Measurements from ENCODE around the gene NFYC.

Gene NFYC

GRCh38 chr1:40798366-40799281 is 107.1 kb downstream of the NFYC start:
- DNase-seq = no peak

DNA sequence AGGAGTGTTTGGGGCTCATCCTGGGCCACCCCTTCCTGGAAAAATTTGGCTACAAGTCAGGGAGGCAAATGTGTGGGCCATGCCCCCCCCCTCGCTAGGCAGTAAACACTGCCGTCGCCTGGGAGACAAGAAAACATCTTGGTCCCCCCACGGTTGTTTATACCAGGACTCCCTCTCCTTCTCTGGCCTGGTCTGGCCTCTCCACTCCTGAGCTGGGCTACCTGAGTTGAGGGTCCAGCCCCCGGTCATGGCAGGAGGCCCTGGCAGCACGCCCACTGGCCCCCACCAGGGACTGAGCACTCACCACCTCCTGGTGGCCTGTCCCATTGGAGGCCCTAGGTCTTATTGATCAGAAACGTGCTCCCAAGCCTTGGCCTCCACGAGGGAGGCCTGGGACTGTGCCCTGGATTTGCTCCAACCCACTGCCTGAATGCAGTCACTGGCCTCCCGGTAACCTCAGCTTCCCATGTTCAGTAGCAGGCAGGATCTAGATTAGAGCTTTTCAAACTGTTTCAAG is 107.9 kb downstream of the NFYC start:
- DNase-seq = no peak

- DNase-seq = no peak
Measured at GRCh38 chr1:40801742-40802077, 110.2 kb downstream of the NFYC start.

GRCh38 chr1:40802078-40802741 is 110.7 kb downstream of the NFYC start:
- DNase-seq = no peak

DNA sequence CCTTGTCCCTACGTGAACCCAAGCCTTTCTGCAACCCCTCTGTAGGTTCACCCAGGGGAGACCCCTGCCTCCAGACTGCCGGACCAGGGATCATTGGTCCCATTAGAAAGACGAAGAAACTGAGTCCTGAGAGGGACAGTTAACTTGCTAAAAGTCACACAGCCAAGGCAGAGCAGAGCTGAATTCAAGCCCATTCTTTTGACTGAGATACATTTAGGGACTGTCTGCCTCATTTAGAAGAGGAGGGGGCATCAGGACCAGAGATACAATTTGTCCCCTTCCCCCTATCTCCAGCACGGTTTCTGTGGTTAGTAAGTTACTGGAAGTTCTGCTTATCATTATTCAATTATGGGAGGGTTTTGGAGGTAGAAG is 111.2 kb downstream of the NFYC start:
- no peak for DNase-seq

DNA sequence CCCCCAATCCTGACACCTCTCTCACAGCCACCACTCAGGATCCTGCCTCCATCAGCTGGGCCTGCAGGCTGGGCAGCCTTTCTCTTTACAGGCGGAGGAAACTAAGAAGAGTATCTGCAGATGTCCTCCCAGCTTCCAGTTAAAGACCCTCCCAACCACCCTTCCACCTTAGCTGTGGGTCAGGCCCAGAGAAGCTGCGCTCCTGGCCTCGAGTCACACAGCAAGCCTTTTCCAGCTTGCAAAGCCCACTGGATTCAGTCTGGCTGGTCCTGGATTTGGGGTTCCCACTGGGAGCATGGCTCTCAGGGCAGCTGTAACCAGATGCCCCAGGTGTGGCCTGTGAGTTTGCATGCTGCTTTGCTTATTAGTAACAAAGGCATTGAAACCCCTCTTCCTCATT is 111.9 kb downstream of the NFYC start:
- DNase-seq = no peak

DNA sequence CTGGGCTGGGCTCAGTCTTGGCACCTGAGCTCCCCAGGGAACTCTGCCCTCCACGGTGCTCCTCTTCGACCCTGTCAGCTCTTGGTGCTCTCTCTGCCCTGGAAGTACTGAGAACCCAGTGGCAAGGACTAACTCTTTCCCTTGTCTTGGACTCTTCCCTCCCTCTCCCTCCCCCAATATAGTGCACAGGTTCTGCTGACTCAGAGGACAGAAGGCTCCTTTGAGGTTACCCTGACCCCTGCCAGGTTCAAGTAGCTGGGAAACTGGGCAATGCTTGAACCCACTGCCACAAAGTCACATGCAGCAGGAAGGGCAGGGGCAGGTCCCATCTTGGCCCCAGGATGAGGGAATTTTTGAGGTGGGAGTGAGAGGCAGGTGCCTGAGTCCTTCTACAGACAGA is 112.4 kb downstream of the NFYC start:
- no peak for DNase-seq

GRCh38 chr1:40806240-40806639 is 114.7 kb downstream of the NFYC start:
- DNase-seq = no peak

GRCh38 chr1:40806731-40807695 is 115.5 kb downstream of the NFYC start:
- no peak for DNase-seq

DNA sequence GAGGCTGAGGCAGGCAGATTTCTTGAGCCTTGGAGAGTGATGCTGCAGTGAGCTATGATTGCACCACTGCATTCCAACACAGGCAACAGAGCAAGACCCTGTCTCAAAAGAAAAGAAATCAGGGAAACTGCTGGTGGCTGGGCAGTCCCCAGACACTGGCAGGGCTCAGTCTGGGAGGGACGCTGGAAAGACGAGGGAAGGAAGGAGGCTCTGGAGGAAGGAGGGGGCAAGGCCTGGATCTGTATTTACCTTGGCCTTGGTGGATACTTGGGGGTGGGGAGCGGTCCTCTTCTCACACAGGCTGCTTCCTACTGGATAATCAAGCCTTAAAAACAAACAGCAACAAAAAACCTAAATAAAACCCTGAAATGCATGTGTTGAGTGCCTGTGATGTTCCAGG is 116.5 kb downstream of the NFYC start:
- DNase-seq = no peak

DNA sequence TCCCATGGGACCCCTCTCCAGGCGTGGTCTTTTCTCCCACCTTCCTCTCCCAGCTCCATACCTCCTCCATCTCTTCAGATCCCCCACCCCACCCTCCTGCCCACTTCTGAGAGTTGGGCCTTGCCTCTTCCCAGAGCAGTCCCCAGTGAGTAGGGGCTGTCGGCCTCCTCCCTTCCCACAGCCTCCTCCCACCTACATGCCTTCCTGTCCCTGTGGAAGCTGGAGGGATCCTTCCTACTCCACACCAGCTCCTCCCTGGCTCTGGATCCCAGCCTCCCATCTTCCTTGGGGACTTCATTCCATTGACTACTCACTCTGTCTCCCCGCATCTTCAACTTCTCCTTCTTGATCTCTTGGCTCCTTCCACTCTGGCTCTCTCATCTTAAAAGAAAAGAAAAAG is 116.9 kb downstream of the NFYC start:
- DNase-seq = no peak

- no peak for DNase-seq
Measured at GRCh38 chr1:40808909-40809308, 117.4 kb downstream of the NFYC start.

GRCh38 chr1:40810927-40811326 is 119.4 kb downstream of the NFYC start:
- no peak for DNase-seq

GRCh38 chr1:40815420-40815819 is 123.9 kb downstream of the NFYC start:
- no peak for DNase-seq

DNA sequence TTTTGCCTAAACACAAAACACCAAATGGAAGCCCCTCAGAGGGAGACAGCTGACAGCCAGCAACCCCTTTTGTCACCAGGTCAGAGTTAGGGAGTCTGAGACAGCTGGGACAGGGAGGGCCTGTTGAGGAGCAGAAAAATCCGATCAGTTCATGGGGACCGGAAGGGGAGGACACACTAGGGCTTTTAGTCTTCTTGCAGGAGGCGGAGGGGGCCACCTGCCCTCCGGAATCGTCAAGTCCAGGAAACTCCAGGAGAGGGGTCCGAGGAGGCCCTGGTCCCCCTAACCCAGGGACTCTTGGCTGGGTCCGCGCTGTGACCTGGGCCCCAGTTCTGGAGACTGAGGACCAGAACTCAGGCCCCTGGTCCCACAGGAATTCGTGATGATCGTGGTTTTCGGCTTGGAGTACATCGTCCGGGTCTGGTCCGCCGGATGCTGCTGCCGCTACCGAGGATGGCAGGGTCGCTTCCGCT is 126.3 kb downstream of the NFYC start:
- no peak for DNase-seq

- DNase-seq = no peak
Measured at GRCh38 chr1:40818264-40818961, 126.9 kb downstream of the NFYC start.

DNA sequence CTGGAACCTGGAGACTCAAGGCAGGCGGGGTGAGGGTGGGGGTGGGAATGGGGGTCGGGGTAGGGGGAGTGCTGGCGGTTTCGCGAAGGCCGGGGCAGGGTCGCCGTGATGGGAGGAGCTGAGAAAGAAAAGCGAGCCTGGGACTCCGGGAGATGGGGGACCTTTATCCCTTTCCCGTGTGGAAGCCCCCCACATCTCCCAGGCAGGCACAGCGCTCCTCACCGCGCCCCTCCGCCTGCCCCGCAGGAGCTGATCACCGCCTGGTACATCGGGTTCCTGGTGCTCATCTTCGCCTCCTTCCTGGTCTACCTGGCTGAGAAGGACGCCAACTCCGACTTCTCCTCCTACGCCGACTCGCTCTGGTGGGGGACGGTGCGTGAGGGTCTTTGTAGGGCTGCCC is 127.6 kb downstream of the NFYC start:
- DNase-seq = no peak

GRCh38 chr1:40820251-40820797 is 128.8 kb downstream of the NFYC start:
- DNase-seq = no peak
